GM10248 (cell line): ENCODE measurements around the gene RYK.

Experiments used
- CTCF ChIA-PET: fragments of 300-600 bp; sonication (Branson Sonifier 250); formaldehyde crosslinking; extraction: SDS; loops from one replicate; lab custom pipeline; 2021; ENCODE audit warnings: antibody characterized with exemption; lab: Yijun Ruan, JAX
- POLR2A ChIA-PET: fragments of 350-650 bp; sonication (Branson Sonifier 250); formaldehyde crosslinking; extraction: SDS; loops from one replicate; lab custom pipeline; 2020; ENCODE audit warnings: antibody characterized with exemption; lab: Yijun Ruan, JAX
- DNase-seq: peaks from one replicate; pipeline ENCODE4 v3.0.0; 2012; ENCODE audit errors: extremely low spot score
- TF ChIP-seq, protein P1 (sequence below): IDR thresholded peaks from 2 replicates; pipeline ENCODE4 v1.5.1; 2012; ENCODE audit warnings: mild to moderate bottlenecking, low read depth; ENCODE audit errors: extremely low read depth, missing control alignments, control extremely low read depth

The RYK gene

DNA sequence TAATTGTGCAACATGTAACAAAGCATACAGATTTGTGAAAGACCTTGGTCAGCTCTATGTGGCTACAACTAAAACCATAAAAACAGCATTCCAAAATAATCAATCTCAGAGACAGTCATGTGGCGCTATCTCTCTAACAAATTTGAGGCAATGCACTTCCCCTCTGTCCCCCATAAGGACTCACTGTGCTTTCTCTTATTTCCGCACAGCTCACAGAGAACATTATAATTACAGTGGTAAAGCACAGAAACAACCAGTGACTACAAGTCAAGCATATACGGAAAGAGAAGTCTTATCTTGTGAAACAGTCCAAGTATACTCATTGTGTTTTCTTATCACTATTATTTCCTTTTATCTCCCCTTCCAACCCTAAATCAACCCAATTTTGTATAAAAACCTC is 64.3 kb downstream of the RYK start:
- TF ChIP-seq, protein P1, sequence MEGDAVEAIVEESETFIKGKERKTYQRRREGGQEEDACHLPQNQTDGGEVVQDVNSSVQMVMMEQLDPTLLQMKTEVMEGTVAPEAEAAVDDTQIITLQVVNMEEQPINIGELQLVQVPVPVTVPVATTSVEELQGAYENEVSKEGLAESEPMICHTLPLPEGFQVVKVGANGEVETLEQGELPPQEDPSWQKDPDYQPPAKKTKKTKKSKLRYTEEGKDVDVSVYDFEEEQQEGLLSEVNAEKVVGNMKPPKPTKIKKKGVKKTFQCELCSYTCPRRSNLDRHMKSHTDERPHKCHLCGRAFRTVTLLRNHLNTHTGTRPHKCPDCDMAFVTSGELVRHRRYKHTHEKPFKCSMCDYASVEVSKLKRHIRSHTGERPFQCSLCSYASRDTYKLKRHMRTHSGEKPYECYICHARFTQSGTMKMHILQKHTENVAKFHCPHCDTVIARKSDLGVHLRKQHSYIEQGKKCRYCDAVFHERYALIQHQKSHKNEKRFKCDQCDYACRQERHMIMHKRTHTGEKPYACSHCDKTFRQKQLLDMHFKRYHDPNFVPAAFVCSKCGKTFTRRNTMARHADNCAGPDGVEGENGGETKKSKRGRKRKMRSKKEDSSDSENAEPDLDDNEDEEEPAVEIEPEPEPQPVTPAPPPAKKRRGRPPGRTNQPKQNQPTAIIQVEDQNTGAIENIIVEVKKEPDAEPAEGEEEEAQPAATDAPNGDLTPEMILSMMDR: no peak
- DNase-seq: no peak
- ChIA-PET CTCF (interaction anchor here (0.9 kb wide), 1 partner anchor 12 kb away, joined by 4 read pairs; no protein-coding TSS in a partner anchor), POLR2A (no interaction called here)

DNA sequence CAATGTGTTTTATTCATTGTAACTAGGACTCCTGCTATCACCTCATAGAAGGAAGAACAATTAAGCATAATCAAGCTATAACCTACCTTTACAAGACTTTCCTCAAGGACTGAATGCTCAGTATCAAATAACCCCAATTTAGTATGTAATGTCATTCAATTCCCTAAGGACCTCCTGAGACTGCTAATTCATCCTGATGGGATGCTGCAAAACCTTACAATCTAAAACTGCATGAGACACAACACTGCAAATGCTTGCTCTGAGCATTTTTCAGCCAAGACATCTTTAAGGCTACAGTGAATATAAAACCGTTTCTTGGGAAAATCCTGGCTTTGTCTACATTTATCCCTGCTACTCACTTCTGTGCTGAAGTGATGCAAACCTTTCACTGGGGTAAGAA is 69.9 kb downstream of the RYK start:
- CTCF ChIA-PET: no interaction called here
- POLR2A ChIA-PET: no interaction called here
- TF ChIP-seq, protein P1: no peak
- no peak for DNase-seq

DNA sequence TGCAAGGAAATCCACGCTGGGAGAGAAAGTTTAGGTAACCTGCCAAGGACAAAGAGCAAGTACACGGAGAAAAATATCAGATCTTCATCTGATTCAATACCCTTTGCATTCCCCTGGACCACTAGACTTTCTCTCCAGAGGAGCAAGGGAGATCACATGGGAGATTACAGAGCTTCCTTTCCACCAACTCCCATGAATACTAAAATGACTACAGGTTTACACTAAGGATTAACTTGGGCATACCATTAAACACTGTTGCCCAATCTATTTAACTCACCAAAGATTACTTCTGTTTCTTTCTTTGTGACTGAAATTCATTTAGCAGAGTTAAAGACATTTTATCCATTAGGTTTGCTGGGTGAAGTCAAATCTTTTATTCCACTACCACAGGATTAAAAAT is 71.2 kb downstream of the RYK start:
- TF ChIP-seq, protein P1: no peak
- DNase-seq: no peak
- ChIA-PET CTCF (interaction anchor here (1.2 to 2.0 kb wide), 3 partner anchors 15 to 34 kb away, joined by 4 to 8 read pairs (median 4); no protein-coding TSS in a partner anchor), POLR2A (no interaction called here)

DNA sequence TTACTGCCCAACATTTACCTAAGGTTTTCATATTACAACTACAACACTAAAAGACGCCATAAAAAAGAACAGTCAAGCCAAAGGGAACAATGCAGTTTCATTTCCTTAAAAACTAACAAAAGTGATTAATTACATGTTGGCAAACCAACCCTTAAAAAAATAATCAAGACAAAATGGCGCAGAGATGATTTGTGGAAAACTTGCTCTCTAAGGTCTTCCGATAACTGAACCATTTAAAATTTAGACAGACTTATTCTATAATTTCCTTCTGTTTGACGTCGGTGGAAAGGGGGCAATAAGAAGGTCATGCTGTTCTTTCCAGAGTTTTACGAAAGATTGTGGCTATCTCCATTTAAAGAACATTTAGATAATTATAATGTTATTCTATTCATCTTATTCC is 87.6 kb downstream of the RYK start:
- POLR2A ChIA-PET: no interaction called here

DNA sequence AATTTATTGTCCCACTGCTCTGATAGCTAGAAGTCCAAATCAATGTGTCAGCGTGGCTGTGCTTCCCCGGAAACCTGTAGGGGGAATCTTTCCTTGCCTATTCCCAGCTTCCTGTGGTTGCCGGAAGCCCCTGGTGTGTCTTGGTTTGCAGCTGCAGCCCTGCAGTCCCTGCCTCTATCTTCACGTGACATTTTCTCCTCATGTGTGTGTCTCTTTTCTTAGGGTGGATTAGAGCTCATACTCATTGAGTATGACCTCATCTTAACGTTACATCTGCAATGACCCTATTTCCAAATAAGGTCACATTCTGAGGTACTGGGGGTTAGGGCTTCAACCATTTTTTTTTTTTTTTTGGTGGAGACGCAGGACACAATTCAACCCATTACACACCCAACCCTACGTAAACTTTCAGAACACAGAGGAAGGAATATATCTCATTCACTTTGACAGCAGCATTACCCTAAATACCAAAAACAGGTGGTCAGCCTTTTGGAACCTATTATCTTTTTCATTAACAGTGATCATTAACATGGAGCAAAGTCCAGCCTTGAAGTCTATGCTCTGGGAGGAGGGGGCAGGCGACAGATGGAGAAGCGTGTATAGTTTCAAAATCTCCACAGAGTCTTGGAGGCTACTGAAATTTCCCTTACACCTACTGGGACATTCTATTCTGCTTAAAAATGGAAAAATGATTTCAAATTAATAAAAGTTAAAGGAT is 88.6 kb downstream of the RYK start:
- ChIA-PET POLR2A (no interaction called here), CTCF (interaction anchor here (1.0 kb wide), 1 partner anchor 32 kb away, joined by 3 read pairs; no protein-coding TSS in a partner anchor)
- TF ChIP-seq, protein P1: no peak
- no peak for DNase-seq

More for the DNA sequence above, 87.6 kb downstream of the RYK start:
- CTCF ChIA-PET: no interaction called here
- DNase-seq: no peak
- TF ChIP-seq, protein P1: no peak

DNA sequence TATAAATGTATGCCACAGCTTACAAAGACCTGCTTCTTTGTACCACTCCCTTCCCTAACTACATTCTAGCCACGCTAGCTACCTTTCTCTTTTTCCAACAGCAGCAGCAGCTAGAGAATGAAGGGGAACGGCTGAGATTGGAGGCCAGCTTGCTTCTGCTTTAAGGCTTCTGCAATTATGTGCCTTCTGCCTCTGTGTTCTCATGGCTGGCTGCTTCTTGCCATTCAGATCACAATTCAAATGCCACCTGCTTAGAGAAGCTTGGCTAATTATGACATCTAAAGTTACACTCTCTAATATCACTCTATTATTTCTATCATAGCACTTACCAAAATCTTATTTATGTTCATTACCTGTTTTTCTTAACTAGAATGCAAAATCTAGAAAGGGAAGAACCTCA is 95.2 kb downstream of the RYK start:
- ChIA-PET CTCF (interaction anchor here (1.0 to 2.4 kb wide), 2 partner anchors 9 to 57 kb away, joined by 3 to 6 read pairs; no protein-coding TSS in a partner anchor), POLR2A (no interaction called here)
- TF ChIP-seq, protein P1: no peak
- DNase-seq: no peak
